Caco-2 (cell line): ENCODE measurements around the gene TIMM50. TPM values are rescaled to one million over a fixed set of nuclear protein-coding genes. Genes with fewer than 3 reads are reported as not detected.

Experiments
- BruUV-seq: library from RNA; stranded (reverse); fragments of 400-500 nt; replicated peaks from 2 replicates; lab custom pipeline; 2021; lab: Mats Ljungman, UMichigan
- CTCF ChIA-PET: fragments of 300-600 bp; sonication (Branson Sonifier 250); formaldehyde crosslinking; loops from one replicate; lab custom pipeline; 2022; ENCODE audit warnings: antibody characterized with exemption; lab: Charles Lee
- POLR2A ChIA-PET: fragments of 300-600 bp; sonication (Branson Sonifier 250); formaldehyde crosslinking; loops from one replicate; lab custom pipeline; 2022; ENCODE audit warnings: antibody characterized with exemption; lab: Charles Lee
- DNase-seq, 2 experiments: peaks; one replicate each; pipeline versions ENCODE4 v3.0.0 to v3.0.0-alpha.2; 2020 to 2022
- H3K27me3 ChIP-seq: replicated peaks from 2 replicates; pipeline ENCODE4 v1.6.0; 2011; ENCODE audit warnings: low read length; ENCODE audit not compliant: control insufficient read depth, insufficient read depth
- H3K36me3 ChIP-seq: 2 replicates; pipeline ENCODE4 v1.5.1; 2011; ENCODE audit warnings: low read length; ENCODE audit not compliant: control insufficient read depth, insufficient read depth
- H3K4me1 ChIP-seq: fragments of 250-450 bp; sonication (Bioruptor Pico); 2 replicates; pipeline ENCODE4 v1.5.1; 2020; ENCODE audit warnings: mild to moderate bottlenecking
- H3K4me3 ChIP-seq: 2 replicates; pipeline ENCODE4 v1.5.1; 2011; ENCODE audit warnings: low read depth, mild to moderate bottlenecking, control low read depth, low read length
- H3K9me3 ChIP-seq: fragments of 250-450 bp; sonication (Bioruptor Pico); 2 replicates; pipeline ENCODE4 v1.5.1; 2020; ENCODE audit warnings: mild to moderate bottlenecking, moderate library complexity
- H3K27ac Mint-ChIP-seq: one replicate; pipeline ENCODE4 v1.8.0; 2022; ENCODE audit warnings: mixed read lengths; ENCODE audit not compliant: unreplicated experiment
- H3K27me3 Mint-ChIP-seq: one replicate; pipeline ENCODE4 v1.8.0; 2022; ENCODE audit warnings: mixed read lengths; ENCODE audit not compliant: insufficient read depth, unreplicated experiment
- H3K36me3 Mint-ChIP-seq: one replicate; pipeline ENCODE4 v1.8.0; 2022; ENCODE audit warnings: mild to moderate bottlenecking, mixed read lengths; ENCODE audit not compliant: insufficient read depth, unreplicated experiment
- H3K4me1 Mint-ChIP-seq: one replicate; pipeline ENCODE4 v1.8.0; 2022; ENCODE audit warnings: low read depth, mixed read lengths; ENCODE audit not compliant: unreplicated experiment
- H3K4me3 Mint-ChIP-seq: one replicate; pipeline ENCODE4 v1.8.0; 2022; ENCODE audit warnings: mild to moderate bottlenecking, moderate library complexity, mixed read lengths; ENCODE audit not compliant: unreplicated experiment
- H3K9me3 Mint-ChIP-seq: one replicate; pipeline ENCODE4 v1.8.0; 2022; ENCODE audit warnings: mixed read lengths; ENCODE audit not compliant: unreplicated experiment
- intact Hi-C: fragments of 100-400 bp; cut with micrococcal nuclease; formaldehyde crosslinking; loops from one replicate; pipeline ENCODE4 v1.10.0; 2022; ENCODE audit not compliant: unreplicated experiment
- total RNA-seq: library from RNA; stranded (reverse); gene quantifications from 2 replicates; pipeline ENCODE4 v1.2.3, GENCODE V29; 2022
- TF ChIP-seq, protein P1 (sequence below), 2 experiments: fragments of 200-600 bp in 1 of 2; IDR thresholded peaks; 1 replicate in 1 of 2; 2 replicates in 1 of 2; pipeline versions ENCODE4 v1.5.1 to v1.8.0; 2011 to 2022; ENCODE audit warnings: antibody characterized with exemption in 1 of 2, control low read depth in 1 of 2, inconsistent platforms in 1 of 2, low read depth in 1 of 2, low read length in 1 of 2, mild to moderate bottlenecking in 1 of 2, moderate library complexity in 1 of 2; ENCODE audit not compliant: insufficient read depth in 1 of 2, severe bottlenecking in 1 of 2, unreplicated experiment in 1 of 2

Gene TIMM50
- total RNA-seq, 1 experiment from 2014 or later, result 152 TPM

DNA sequence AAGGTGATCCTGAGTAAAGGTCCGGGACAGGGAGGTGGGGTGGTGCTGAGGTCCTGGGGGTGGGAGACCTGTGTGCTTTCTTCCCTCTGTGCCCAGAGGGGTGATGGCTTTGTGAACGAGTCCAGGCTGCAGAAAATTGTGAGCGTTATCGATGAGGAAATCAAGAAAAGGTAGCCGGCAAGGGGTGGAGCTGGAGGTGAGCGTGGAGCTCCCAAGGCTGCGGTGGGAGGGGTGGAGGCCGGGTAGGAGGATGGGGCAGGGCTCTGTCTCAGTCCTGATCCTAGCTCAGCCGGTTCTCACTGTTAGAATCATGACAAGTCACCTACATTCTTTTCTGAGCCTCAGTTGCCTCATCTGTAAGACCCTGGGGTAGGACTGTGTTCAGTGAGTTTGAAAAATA lies 38.3 kb downstream of the TIMM50 start:
- Mint-ChIP-seq H3K36me3 (no peaks in the 10 kb centered on the region), H3K27ac (no peak overlapping the region), H3K4me1 (no peaks in the 10 kb centered on the region), H3K27me3 (peaks cover 5% of the 10 kb centered on the region), H3K4me3 (no peak overlapping the region), H3K9me3 (no peaks in the 10 kb centered on the region)
- H3K9me3 ChIP-seq, result no peaks in the 10 kb centered on the region
- DNase-seq, result no peak
- intact Hi-C loops, result no loop called here
- H3K27me3 ChIP-seq, result no peaks in the 10 kb centered on the region
- H3K36me3 ChIP-seq, result no peaks in the 10 kb centered on the region
- CTCF ChIA-PET, result interaction anchor here (0.6 to 1.5 kb wide), 2 partner anchors 9 to 16 kb away, joined by 5 to 6 read pairs; no protein-coding TSS in a partner anchor
- H3K4me3 ChIP-seq, result no peak overlapping the region
- TF ChIP-seq, protein P1, sequence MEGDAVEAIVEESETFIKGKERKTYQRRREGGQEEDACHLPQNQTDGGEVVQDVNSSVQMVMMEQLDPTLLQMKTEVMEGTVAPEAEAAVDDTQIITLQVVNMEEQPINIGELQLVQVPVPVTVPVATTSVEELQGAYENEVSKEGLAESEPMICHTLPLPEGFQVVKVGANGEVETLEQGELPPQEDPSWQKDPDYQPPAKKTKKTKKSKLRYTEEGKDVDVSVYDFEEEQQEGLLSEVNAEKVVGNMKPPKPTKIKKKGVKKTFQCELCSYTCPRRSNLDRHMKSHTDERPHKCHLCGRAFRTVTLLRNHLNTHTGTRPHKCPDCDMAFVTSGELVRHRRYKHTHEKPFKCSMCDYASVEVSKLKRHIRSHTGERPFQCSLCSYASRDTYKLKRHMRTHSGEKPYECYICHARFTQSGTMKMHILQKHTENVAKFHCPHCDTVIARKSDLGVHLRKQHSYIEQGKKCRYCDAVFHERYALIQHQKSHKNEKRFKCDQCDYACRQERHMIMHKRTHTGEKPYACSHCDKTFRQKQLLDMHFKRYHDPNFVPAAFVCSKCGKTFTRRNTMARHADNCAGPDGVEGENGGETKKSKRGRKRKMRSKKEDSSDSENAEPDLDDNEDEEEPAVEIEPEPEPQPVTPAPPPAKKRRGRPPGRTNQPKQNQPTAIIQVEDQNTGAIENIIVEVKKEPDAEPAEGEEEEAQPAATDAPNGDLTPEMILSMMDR (IDR thresholded peaks at IDR 0.05; ENCODE audit: insufficient read depth in 1 of 2, low read depth in 1 of 2, low read length in 1 of 2, severe bottlenecking in 1 of 2, unreplicated experiment in 1 of 2), result no peak
- no TSS peak for BruUV-seq
- POLR2A ChIA-PET, result no interaction called here
- H3K4me1 ChIP-seq, result no peaks in the 10 kb centered on the region

DNA sequence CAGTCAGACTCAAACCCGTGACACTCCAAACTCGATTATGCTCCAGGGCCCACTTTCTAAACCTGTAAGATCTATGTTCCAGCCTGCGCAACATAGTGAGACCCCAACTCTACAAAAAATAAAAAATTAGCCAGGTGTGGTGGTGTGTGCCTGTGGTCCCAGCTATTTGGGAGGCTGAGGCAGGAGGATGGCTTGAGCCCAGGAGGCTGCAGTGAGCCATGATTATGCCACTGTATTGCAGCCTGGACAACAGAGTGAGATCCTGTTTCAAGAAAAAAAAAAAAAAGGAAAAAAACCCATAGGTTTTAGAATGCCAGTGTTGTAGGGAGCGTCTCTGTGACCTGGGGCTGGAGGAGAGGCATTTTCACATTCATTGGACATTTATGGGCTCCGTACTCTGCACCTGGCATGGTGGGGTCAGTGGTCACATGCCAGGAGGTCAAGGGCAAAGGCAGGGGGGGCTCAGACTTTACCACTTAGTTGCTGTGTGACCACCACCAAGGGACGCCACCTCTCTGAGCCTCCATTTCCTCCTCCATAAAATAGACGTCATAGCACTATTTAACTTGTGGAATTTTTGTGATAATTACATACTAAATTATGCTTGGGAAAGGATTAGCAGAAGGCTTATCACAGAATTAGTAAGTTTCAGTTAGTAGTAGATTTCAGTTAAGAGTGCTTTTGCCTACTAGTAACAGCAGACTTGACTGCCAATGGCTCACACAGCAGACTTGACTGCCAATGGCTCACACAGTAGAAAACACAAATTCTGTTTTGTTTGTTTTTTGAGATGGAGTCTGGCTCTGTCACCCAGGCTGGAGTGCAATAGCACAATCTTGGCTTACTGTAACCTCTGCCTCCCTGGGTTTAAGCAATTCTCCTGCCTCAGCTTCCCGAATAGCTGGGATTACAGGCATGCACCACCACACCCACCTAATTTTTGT lies 40.2 kb downstream of the TIMM50 start:
- intact Hi-C loops, result no loop called here
- no peaks in the 10 kb centered on the region for H3K9me3 ChIP-seq
- no peaks in the 10 kb centered on the region for H3K4me1 ChIP-seq
- H3K4me3 Mint-ChIP-seq, result no peak overlapping the region
- no TSS peak for BruUV-seq
- no peak overlapping the region for H3K4me3 ChIP-seq
- no peak overlapping the region for H3K27ac Mint-ChIP-seq
- no peaks in the 10 kb centered on the region for H3K4me1 Mint-ChIP-seq
- DNase-seq, result no peak
- H3K36me3 Mint-ChIP-seq, result no peaks in the 10 kb centered on the region
- POLR2A ChIA-PET, result no interaction called here
- H3K9me3 Mint-ChIP-seq, result no peaks in the 10 kb centered on the region
- no peaks in the 10 kb centered on the region for H3K36me3 ChIP-seq
- CTCF ChIA-PET, result no interaction called here
- TF ChIP-seq, protein P1 (IDR thresholded peaks at IDR 0.05; ENCODE audit: insufficient read depth in 1 of 2, low read depth in 1 of 2, low read length in 1 of 2, severe bottlenecking in 1 of 2, unreplicated experiment in 1 of 2), result no peak
- H3K27me3 ChIP-seq, result no peaks in the 10 kb centered on the region
- H3K27me3 Mint-ChIP-seq, result peaks cover 5% of the 10 kb centered on the region

DNA sequence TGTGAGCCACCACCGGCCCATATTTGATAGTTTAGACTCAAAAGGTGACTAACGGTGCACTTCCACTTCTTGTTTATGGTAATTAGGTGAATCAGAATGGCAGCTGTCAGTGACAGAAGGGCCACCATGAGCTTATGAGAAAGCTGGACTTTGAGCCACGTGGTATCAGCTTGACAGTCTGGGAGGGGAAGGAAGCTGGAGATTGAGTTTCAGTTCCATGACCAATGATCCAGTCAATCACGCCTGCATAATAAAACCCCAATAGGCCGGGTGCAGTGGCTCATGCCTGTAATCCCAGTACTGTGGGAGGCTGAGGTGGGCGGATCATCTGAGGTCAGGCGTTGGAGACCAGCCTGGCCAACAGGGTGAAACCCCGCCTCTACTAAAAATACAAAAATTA lies 43.9 kb downstream of the TIMM50 start:
- H3K36me3 Mint-ChIP-seq, result no peaks in the 10 kb centered on the region
- no peak overlapping the region for H3K27ac Mint-ChIP-seq
- ChIA-PET POLR2A (interaction anchor here (0.6 kb wide), 1 partner anchor 89 kb away, joined by 3 read pairs; the partner anchor contains the start of gene RPS16), CTCF (interaction anchor here (0.6 to 1.2 kb wide), 2 partner anchors 15 to 27 kb away, joined by 3 to 5 read pairs; no protein-coding TSS in a partner anchor)
- no peaks in the 10 kb centered on the region for H3K4me1 ChIP-seq
- H3K9me3 ChIP-seq, result no peaks in the 10 kb centered on the region
- H3K9me3 Mint-ChIP-seq, result no peaks in the 10 kb centered on the region
- H3K36me3 ChIP-seq, result no peaks in the 10 kb centered on the region
- TF ChIP-seq, protein P1 (IDR thresholded peaks at IDR 0.05; ENCODE audit: insufficient read depth in 1 of 2, low read depth in 1 of 2, low read length in 1 of 2, severe bottlenecking in 1 of 2, unreplicated experiment in 1 of 2), result no peak
- no peaks in the 10 kb centered on the region for H3K27me3 Mint-ChIP-seq
- H3K4me1 Mint-ChIP-seq, result no peaks in the 10 kb centered on the region
- no peak overlapping the region for H3K4me3 ChIP-seq
- intact Hi-C loops, result no loop called here
- DNase-seq, result no peak
- no TSS peak for BruUV-seq
- no peak overlapping the region for H3K4me3 Mint-ChIP-seq
- H3K27me3 ChIP-seq, result no peaks in the 10 kb centered on the region
